NCI-H524 treated with DMSO at 0.1 percent for 48 hours (cell line): ENCODE data around the gene MAP3K19.
"Not testable (repeated sequence)": the region's sequence is repeated elsewhere in the genome, so short reads cannot be mapped to it uniquely, and the experiment has no call there.

Experiments used
- DNase-seq: peaks from one replicate; lab custom pipeline; 2025; lab: John Stamatoyannopoulos, UW

MAP3K19 gene

GRCh38 chr2:134980639-134981038 lies 66.6 kb downstream of the MAP3K19 start:
- DNase-seq, result no peak

GRCh38 chr2:134979221-134979620 lies 68.0 kb downstream of the MAP3K19 start:
- DNase-seq, result no peak

GRCh38 chr2:134977104-134977503 lies 70.1 kb downstream of the MAP3K19 start:
- DNase-seq, result not testable (repeated sequence)

GRCh38 chr2:134976074-134976702 lies 71.1 kb downstream of the MAP3K19 start:
- no peak for DNase-seq

GRCh38 chr2:134975281-134976009 lies 71.8 kb downstream of the MAP3K19 start:
- DNase-seq, result no peak

- DNase-seq, result no peak
Observed at GRCh38 chr2:134973241-134974138, 73.8 kb downstream of the MAP3K19 start.

GRCh38 chr2:134967166-134967565 lies 80.1 kb downstream of the MAP3K19 start:
- not testable (repeated sequence) for DNase-seq

GRCh38 chr2:134957477-134957876 lies 89.8 kb downstream of the MAP3K19 start:
- no peak for DNase-seq

- DNase-seq, result no peak
Observed at GRCh38 chr2:134955744-134956143, 91.5 kb downstream of the MAP3K19 start.

- no peak for DNase-seq
Observed at GRCh38 chr2:134954065-134954464, 93.2 kb downstream of the MAP3K19 start.

- DNase-seq, result no peak
Observed at GRCh38 chr2:134952608-134953007, 94.6 kb downstream of the MAP3K19 start.

- no peak for DNase-seq
Observed at GRCh38 chr2:134950886-134951285, 96.4 kb downstream of the MAP3K19 start.

GRCh38 chr2:134949981-134950708 lies 97.1 kb downstream of the MAP3K19 start:
- no peak for DNase-seq

- no peak for DNase-seq
Observed at GRCh38 chr2:134946073-134946472, 101.2 kb downstream of the MAP3K19 start.

- no peak for DNase-seq
Observed at GRCh38 chr2:134944975-134945374, 102.3 kb downstream of the MAP3K19 start.

- DNase-seq, result no peak
Observed at GRCh38 chr2:134943540-134943939, 103.7 kb downstream of the MAP3K19 start.

GRCh38 chr2:134936691-134937090 lies 110.6 kb downstream of the MAP3K19 start:
- no peak for DNase-seq

GRCh38 chr2:134934641-134935040 lies 112.6 kb downstream of the MAP3K19 start:
- DNase-seq, result no peak

- no peak for DNase-seq
Observed at GRCh38 chr2:134934150-134934549, 113.1 kb downstream of the MAP3K19 start.

GRCh38 chr2:134933732-134934131 lies 113.5 kb downstream of the MAP3K19 start:
- DNase-seq, result no peak

- no peak for DNase-seq
Observed at GRCh38 chr2:134932864-134933526, 114.3 kb downstream of the MAP3K19 start.
